Measurements from ENCODE around the gene RP9. TPM values are rescaled to one million over a fixed set of nuclear protein-coding genes. Genes with fewer than 3 reads are reported as not detected.
A peak's percentile ranks its signal among the peaks of the same experiment; 100 is the strongest.

Gene RP9
- total RNA-seq, 1 experiment from 2014 or later, result 16.2 TPM

GRCh38 chr7:33062782-33063443, 46.3 kb downstream of the RP9 start:
- Histone ChIP-seq H3T11ph (ENCODE audit: low read length) (no peak overlapping the region), H4K5ac (ENCODE audit: insufficient read length, low read depth, low read length) (no peak overlapping the region), H3K9me3 (ENCODE audit: control insufficient read depth, low read depth, low read length) (no peaks in the 10 kb centered on the region), H2BK120ac (ENCODE audit: low read depth, low read length, poor library complexity, severe bottlenecking) (no peak overlapping the region), H3K14ac (ENCODE audit: insufficient read depth, low read length) (peak overlapping the region; percentile 68), H3K9ac (ENCODE audit: extremely low read depth, insufficient read length, low read length) (peak overlapping the region; percentile 67), H3K79me2 (ENCODE audit: insufficient read depth, low read length) (peaks cover 12% of the 10 kb centered on the region), H3K79me1 (ENCODE audit: insufficient read depth, low read depth, low read length, poor library complexity, severe bottlenecking) (peaks cover 4% of the 10 kb centered on the region), H3K4ac (ENCODE audit: low read depth, low read length) (no peak overlapping the region), H4K91ac (ENCODE audit: insufficient read length, low read depth, low read length) (no peak overlapping the region), H2AK5ac (ENCODE audit: insufficient read length, low read length) (no peak overlapping the region), H3K23me2 (ENCODE audit: insufficient read length, low read depth, low read length, poor library complexity, severe bottlenecking) (no peaks in the 10 kb centered on the region), H3K4me2 (ENCODE audit: insufficient read depth, insufficient read length, low read length) (peak overlapping the region; percentile 41), H3K18ac (ENCODE audit: insufficient read length, low read depth, low read length) (peak overlapping the region; percentile 83), H2BK12ac (ENCODE audit: insufficient read length, low read depth, low read length) (no peak overlapping the region), H2BK20ac (ENCODE audit: low read depth, low read length, poor library complexity, severe bottlenecking) (no peak overlapping the region), H3K23ac (ENCODE audit: insufficient read length, low read depth, low read length) (no peak overlapping the region), H3K4me1 (ENCODE audit: insufficient read depth, low read length) (peaks cover 2% of the 10 kb centered on the region; the same call in 1 of the 2 replicates), H2BK15ac (ENCODE audit: low read depth, low read length) (no peak overlapping the region), H2AFZ (ENCODE audit: low read length) (peak overlapping the region; percentile 79), H3K27me3 (ENCODE audit: insufficient read depth, low read length) (no peaks in the 10 kb centered on the region), H2BK5ac (ENCODE audit: insufficient read length, low read length) (no peak overlapping the region), H3K27ac (ENCODE audit: insufficient read length, low read depth, low read length) (no peak overlapping the region), H4K20me1 (ENCODE audit: control insufficient read depth, insufficient read depth, insufficient read length) (no peaks in the 10 kb centered on the region), H3K56ac (ENCODE audit: insufficient read length, low read depth, low read length) (no peak overlapping the region), H4K8ac (replicated peaks; ENCODE audit: insufficient read length, low read depth, low read length) (no peak overlapping the region)
- H3K4me3 Mint-ChIP-seq, result peak overlapping the region; percentile 96 to 99
- H3K27me3 Mint-ChIP-seq (ENCODE audit: low read depth), result peaks cover 3% of the 10 kb centered on the region
- H3K36me3 Mint-ChIP-seq (ENCODE audit: insufficient read depth in 1 of 3, low read depth in 3 of 3), result peaks cover 11 to 29% (median 13%) of the 10 kb centered on the region in 3 experiments
- TF ChIP-seq CTCF (conservative IDR thresholded peaks at IDR 0.05), result no peak
- DNase-seq, result peak; percentile 96
- peak overlapping the region; percentile 96 to 99 (median 99) for H3K27ac Mint-ChIP-seq
- peaks cover 29 to 30% of the 10 kb centered on the region in 2 experiments for H3K9me3 Mint-ChIP-seq
- no CpG with 5 or more reads among the region's 50 CpGs for WGBS (ENCODE audit: extremely low coverage, insufficient read length, low lambda C conversion rate)
- H3K4me1 Mint-ChIP-seq, result peaks cover 3 to 17% of the 10 kb centered on the region in 2 experiments; a peak in 3 of 4 replicates

All from H9 (cell line).